RWPE2 (cell line): ENCODE data around the gene ARHGEF11.

Source experiments
- ATAC-seq: fragments of 200-7000 bp; cut with Tn5 transposase; 3 replicates; pipeline ENCODE4 v1.9.1; 2021; ENCODE audit warnings: low read depth
- DNase-seq: peaks from one replicate; pipeline ENCODE4 v3.0.0-alpha.2; 2020; ENCODE audit warnings: low spot score
- H3K27ac ChIP-seq: fragments of 450-650 bp; 2 replicates; pipeline ENCODE4 v1.5.1; 2017; ENCODE audit warnings: mild to moderate bottlenecking; ENCODE audit not compliant: poor library complexity, severe bottlenecking
- H3K27me3 ChIP-seq: fragments of 250-450 bp; sonication (Bioruptor Pico); 2 replicates; pipeline ENCODE4 v1.5.1; 2021; ENCODE audit warnings: mild to moderate bottlenecking, moderate library complexity; ENCODE audit not compliant: insufficient read depth, poor library complexity, severe bottlenecking
- H3K36me3 ChIP-seq: fragments of 250-450 bp; sonication (Bioruptor Pico); 2 replicates; pipeline ENCODE4 v1.5.1; 2020; ENCODE audit warnings: low read depth, mild to moderate bottlenecking, moderate library complexity
- H3K4me1 ChIP-seq: fragments of 250-450 bp; sonication (Bioruptor Pico); 2 replicates; pipeline ENCODE4 v1.5.1; 2021; ENCODE audit warnings: mild to moderate bottlenecking, moderate library complexity; ENCODE audit not compliant: insufficient read depth, poor library complexity, severe bottlenecking
- H3K4me3 ChIP-seq: fragments of 250-450 bp; sonication (Bioruptor Pico); 2 replicates; pipeline ENCODE4 v1.5.1; 2021; ENCODE audit warnings: mild to moderate bottlenecking, moderate library complexity; ENCODE audit not compliant: severe bottlenecking
- H3K9me3 ChIP-seq: fragments of 250-450 bp; sonication (Bioruptor Pico); 2 replicates; pipeline ENCODE4 v1.5.1; 2021; ENCODE audit warnings: mild to moderate bottlenecking, moderate library complexity; ENCODE audit not compliant: severe bottlenecking
- CTCF ChIP-seq: fragments of 450-650 bp; IDR thresholded peaks from one replicate; pipeline ENCODE4 v1.5.1; 2017; ENCODE audit warnings: mild to moderate bottlenecking, moderate library complexity; ENCODE audit not compliant: poor library complexity, severe bottlenecking

Gene ARHGEF11

DNA sequence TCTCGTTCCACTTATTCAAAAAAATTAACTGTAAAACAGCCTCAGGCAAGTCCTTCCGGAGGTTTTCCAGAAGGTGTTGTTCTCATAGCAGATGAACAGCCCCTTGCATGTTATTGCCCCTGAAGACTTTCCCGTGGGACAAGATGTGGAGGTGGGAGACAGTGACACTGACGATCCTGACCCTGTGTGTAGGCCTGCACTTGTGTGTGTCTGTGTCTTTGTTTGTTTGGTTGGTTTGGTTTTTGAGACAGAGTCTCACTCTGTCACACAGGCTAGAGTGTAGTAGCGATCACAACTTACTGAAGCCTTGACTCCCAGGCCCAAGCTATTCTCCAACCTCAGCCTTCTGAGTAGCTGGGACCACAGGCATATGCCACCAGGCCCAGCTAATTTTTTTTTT is 41.5 kb upstream of the ARHGEF11 start:
- H3K4me3 ChIP-seq: no peak overlapping the region
- no peak for TF ChIP-seq CTCF
- DNase-seq: no peak
- H3K4me1 ChIP-seq: no peaks in the 10 kb centered on the region
- no peaks in the 10 kb centered on the region for H3K36me3 ChIP-seq
- H3K9me3 ChIP-seq: no peaks in the 10 kb centered on the region
- H3K27ac ChIP-seq: no peak overlapping the region
- no peak for ATAC-seq
- H3K27me3 ChIP-seq: no peaks in the 10 kb centered on the region

DNA sequence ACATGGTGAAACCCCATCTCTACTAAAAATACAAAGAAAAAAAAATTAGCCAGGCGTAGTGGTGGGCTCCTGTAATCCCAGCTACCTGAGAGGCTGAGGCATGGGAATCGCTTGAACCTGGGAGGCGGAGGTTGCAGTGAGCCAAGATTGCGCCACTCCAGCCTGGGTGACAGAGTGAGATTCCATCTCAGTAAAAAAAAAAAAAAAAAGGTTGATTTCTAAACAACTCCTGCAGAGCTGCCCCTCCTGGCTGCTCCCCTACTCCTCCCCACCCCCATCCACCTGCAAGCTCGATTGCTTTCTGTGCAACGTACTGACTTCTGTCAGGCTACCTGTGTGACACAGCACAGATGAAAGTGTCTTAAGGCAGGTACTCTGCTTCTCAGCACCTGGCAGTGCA is 40.8 kb upstream of the ARHGEF11 start:
- DNase-seq (no peak), ATAC-seq (no peak)
- no peaks in the 10 kb centered on the region for H3K27me3 ChIP-seq
- H3K9me3 ChIP-seq: no peaks in the 10 kb centered on the region
- TF ChIP-seq CTCF: no peak
- H3K4me1 ChIP-seq: no peaks in the 10 kb centered on the region
- no peak overlapping the region for H3K27ac ChIP-seq
- H3K36me3 ChIP-seq: no peaks in the 10 kb centered on the region
- no peak overlapping the region for H3K4me3 ChIP-seq

GRCh38 chr1:157085421-157085820 is 39.9 kb upstream of the ARHGEF11 start:
- no peak overlapping the region for H3K4me3 ChIP-seq
- no peaks in the 10 kb centered on the region for H3K9me3 ChIP-seq
- no peak for TF ChIP-seq CTCF
- H3K27ac ChIP-seq: no peak overlapping the region
- DNase-seq: no peak
- H3K36me3 ChIP-seq: no peaks in the 10 kb centered on the region
- H3K27me3 ChIP-seq: no peaks in the 10 kb centered on the region
- H3K4me1 ChIP-seq: no peaks in the 10 kb centered on the region
- no peak for ATAC-seq

- H3K36me3 ChIP-seq: no peaks in the 10 kb centered on the region
- DNase-seq (no peak), ATAC-seq (no peak)
Measured at GRCh38 chr1:157084720-157085119, 39.2 kb upstream of the ARHGEF11 start.

DNA sequence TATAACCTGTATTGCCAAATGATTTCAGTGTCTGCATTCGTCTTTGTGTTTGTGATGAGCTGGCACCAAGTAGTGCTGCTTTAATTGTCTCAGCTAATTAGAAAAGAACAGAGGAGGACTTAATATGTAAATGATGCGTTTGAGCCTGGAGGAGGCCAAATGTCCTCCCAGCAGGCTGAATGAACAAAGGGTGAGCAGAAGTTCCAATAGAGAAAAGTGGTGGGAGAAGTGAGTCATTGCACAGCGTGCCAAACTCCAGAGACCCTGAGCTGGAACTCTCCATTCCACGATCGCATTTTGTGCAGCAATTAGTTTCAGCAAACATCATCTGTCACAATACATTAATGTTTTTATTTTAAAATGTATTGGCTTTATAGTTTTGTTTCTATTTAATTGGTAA is 36.2 kb upstream of the ARHGEF11 start:
- H3K9me3 ChIP-seq: no peaks in the 10 kb centered on the region
- DNase-seq (no peak), ATAC-seq (no peak)
- TF ChIP-seq CTCF: no peak
- no peak overlapping the region for H3K4me3 ChIP-seq
- H3K36me3 ChIP-seq: no peaks in the 10 kb centered on the region
- H3K4me1 ChIP-seq: no peaks in the 10 kb centered on the region
- no peak overlapping the region for H3K27ac ChIP-seq
- H3K27me3 ChIP-seq: no peaks in the 10 kb centered on the region

More at GRCh38 chr1:157084720-157085119, 39.2 kb upstream of the ARHGEF11 start:
- Histone ChIP-seq H3K4me1 (no peaks in the 10 kb centered on the region), H3K4me3 (no peak overlapping the region), H3K27me3 (no peaks in the 10 kb centered on the region), H3K9me3 (no peaks in the 10 kb centered on the region), H3K27ac (no peak overlapping the region)
- no peak for TF ChIP-seq CTCF
